ENCODE results near the gene SLC9A5. TPM values are rescaled to one million over a fixed set of nuclear protein-coding genes. Genes with fewer than 3 reads are reported as not detected.

SLC9A5 gene
- total RNA-seq, 1 experiment from 2014 or later, result 10.3 TPM

DNA sequence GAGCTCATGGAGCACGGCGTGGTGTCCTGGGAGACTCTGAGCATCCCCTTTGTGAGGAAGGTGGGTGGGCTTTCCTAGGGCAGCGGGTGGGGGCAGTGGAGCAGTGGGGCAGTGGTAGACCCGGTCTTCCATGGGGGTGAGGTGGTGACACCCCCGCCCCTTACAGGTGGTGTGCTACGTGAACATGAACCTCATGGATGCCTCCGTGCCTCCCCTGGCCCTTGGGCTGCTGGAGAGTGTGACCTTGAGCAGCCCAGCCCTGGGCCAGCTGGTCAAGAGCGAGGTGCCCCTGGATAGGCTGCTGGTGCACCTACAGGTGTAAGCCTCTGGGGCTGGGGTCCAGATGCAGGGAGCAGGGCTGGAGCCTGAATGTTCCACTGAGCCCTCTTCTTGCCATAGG, 48.3 kb upstream of the SLC9A5 start:
- H3K9me3 Mint-ChIP-seq, result no peaks in the 10 kb centered on the region
- CTCF ChIA-PET, result interaction anchor here (0.6 to 3.9 kb wide), 16 partner anchors 10 to 291 kb away, joined by 3 to 65 read pairs (median 9); partner anchors contain the start of genes B3GNT9, CES3, EXOC3L1 and FHOD1
- H3K4me3 Mint-ChIP-seq, result peak overlapping the region; percentile 83
- no peak overlapping the region for H3K27ac Mint-ChIP-seq
- POLR2A ChIA-PET, result interaction anchor here (0.7 kb wide), 2 partner anchors 26 to 47 kb away, joined by 3 to 4 read pairs; partner anchors contain the start of genes FHOD1 and TMEM208
- H3K36me3 Mint-ChIP-seq, result peaks cover 19% of the 10 kb centered on the region
- peaks cover 9% of the 10 kb centered on the region for H3K4me1 Mint-ChIP-seq
- DNase-seq (ENCODE audit: low spot score) (no peak), ATAC-seq (no peak)
- H3K27me3 Mint-ChIP-seq (ENCODE audit: low read depth), result no peaks in the 10 kb centered on the region
- TF ChIP-seq CBFB (CRISPR knock-in tag; IDR thresholded peaks at IDR 0.05; ENCODE audit: low read depth) (no peak), FOXK1 (CRISPR knock-in tag; IDR thresholded peaks at IDR 0.05) (no peak), ATF1 (CRISPR knock-in tag; IDR thresholded peaks at IDR 0.05) (no peak), NR1H2 (CRISPR knock-in tag; IDR thresholded peaks at IDR 0.05) (no peak), SMAD4 (CRISPR knock-in tag; IDR thresholded peaks at IDR 0.05) (no peak), TCF7 (CRISPR knock-in tag; IDR thresholded peaks at IDR 0.05; ENCODE audit: low read depth) (no peak), TEAD4 (CRISPR knock-in tag; IDR thresholded peaks at IDR 0.05) (no peak), MYBL2 (CRISPR knock-in tag; IDR thresholded peaks at IDR 0.05) (no peak), GTF2I (CRISPR knock-in tag; conservative IDR thresholded peaks at IDR 0.05) (no peak), NFATC4 (CRISPR knock-in tag; IDR thresholded peaks at IDR 0.05) (no peak), ZNF423 (CRISPR knock-in tag; IDR thresholded peaks at IDR 0.05) (no peak), GRHL2 (CRISPR knock-in tag; IDR thresholded peaks at IDR 0.05; ENCODE audit: insufficient replicate concordance, severe bottlenecking) (no peak), RELA (CRISPR knock-in tag; IDR thresholded peaks at IDR 0.05; ENCODE audit: borderline replicate concordance) (no peak), MXD4 (CRISPR knock-in tag; IDR thresholded peaks at IDR 0.05; ENCODE audit: borderline replicate concordance) (no peak), PRRX2 (CRISPR knock-in tag; IDR thresholded peaks at IDR 0.05) (no peak)
- TF ChIP-seq, protein P1, sequence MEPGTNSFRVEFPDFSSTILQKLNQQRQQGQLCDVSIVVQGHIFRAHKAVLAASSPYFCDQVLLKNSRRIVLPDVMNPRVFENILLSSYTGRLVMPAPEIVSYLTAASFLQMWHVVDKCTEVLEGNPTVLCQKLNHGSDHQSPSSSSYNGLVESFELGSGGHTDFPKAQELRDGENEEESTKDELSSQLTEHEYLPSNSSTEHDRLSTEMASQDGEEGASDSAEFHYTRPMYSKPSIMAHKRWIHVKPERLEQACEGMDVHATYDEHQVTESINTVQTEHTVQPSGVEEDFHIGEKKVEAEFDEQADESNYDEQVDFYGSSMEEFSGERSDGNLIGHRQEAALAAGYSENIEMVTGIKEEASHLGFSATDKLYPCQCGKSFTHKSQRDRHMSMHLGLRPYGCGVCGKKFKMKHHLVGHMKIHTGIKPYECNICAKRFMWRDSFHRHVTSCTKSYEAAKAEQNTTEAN (CRISPR knock-in tag; IDR thresholded peaks at IDR 0.05), result no peak
- TF ChIP-seq, protein P2, sequence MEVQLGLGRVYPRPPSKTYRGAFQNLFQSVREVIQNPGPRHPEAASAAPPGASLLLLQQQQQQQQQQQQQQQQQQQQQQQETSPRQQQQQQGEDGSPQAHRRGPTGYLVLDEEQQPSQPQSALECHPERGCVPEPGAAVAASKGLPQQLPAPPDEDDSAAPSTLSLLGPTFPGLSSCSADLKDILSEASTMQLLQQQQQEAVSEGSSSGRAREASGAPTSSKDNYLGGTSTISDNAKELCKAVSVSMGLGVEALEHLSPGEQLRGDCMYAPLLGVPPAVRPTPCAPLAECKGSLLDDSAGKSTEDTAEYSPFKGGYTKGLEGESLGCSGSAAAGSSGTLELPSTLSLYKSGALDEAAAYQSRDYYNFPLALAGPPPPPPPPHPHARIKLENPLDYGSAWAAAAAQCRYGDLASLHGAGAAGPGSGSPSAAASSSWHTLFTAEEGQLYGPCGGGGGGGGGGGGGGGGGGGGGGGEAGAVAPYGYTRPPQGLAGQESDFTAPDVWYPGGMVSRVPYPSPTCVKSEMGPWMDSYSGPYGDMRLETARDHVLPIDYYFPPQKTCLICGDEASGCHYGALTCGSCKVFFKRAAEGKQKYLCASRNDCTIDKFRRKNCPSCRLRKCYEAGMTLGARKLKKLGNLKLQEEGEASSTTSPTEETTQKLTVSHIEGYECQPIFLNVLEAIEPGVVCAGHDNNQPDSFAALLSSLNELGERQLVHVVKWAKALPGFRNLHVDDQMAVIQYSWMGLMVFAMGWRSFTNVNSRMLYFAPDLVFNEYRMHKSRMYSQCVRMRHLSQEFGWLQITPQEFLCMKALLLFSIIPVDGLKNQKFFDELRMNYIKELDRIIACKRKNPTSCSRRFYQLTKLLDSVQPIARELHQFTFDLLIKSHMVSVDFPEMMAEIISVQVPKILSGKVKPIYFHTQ (CRISPR knock-in tag; IDR thresholded peaks at IDR 0.05), result no peak
- TF ChIP-seq, protein P3, sequence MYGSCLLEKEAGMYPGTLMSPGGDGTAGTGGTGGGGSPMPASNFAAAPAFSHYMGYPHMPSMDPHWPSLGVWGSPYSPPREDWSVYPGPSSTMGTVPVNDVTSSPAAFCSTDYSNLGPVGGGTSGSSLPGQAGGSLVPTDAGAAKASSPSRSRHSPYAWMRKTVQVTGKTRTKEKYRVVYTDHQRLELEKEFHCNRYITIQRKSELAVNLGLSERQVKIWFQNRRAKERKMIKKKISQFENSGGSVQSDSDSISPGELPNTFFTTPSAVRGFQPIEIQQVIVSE (CRISPR knock-in tag; IDR thresholded peaks at IDR 0.05; ENCODE audit: borderline replicate concordance), result no peak
- TF ChIP-seq, protein P4, sequence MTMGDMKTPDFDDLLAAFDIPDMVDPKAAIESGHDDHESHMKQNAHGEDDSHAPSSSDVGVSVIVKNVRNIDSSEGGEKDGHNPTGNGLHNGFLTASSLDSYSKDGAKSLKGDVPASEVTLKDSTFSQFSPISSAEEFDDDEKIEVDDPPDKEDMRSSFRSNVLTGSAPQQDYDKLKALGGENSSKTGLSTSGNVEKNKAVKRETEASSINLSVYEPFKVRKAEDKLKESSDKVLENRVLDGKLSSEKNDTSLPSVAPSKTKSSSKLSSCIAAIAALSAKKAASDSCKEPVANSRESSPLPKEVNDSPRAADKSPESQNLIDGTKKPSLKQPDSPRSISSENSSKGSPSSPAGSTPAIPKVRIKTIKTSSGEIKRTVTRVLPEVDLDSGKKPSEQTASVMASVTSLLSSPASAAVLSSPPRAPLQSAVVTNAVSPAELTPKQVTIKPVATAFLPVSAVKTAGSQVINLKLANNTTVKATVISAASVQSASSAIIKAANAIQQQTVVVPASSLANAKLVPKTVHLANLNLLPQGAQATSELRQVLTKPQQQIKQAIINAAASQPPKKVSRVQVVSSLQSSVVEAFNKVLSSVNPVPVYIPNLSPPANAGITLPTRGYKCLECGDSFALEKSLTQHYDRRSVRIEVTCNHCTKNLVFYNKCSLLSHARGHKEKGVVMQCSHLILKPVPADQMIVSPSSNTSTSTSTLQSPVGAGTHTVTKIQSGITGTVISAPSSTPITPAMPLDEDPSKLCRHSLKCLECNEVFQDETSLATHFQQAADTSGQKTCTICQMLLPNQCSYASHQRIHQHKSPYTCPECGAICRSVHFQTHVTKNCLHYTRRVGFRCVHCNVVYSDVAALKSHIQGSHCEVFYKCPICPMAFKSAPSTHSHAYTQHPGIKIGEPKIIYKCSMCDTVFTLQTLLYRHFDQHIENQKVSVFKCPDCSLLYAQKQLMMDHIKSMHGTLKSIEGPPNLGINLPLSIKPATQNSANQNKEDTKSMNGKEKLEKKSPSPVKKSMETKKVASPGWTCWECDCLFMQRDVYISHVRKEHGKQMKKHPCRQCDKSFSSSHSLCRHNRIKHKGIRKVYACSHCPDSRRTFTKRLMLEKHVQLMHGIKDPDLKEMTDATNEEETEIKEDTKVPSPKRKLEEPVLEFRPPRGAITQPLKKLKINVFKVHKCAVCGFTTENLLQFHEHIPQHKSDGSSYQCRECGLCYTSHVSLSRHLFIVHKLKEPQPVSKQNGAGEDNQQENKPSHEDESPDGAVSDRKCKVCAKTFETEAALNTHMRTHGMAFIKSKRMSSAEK (CRISPR knock-in tag; IDR thresholded peaks at IDR 0.05; ENCODE audit: borderline replicate concordance), result no peak

Data from WTC11 (cell line).